ENCODE measurements around the gene EPAS1.

DNA sequence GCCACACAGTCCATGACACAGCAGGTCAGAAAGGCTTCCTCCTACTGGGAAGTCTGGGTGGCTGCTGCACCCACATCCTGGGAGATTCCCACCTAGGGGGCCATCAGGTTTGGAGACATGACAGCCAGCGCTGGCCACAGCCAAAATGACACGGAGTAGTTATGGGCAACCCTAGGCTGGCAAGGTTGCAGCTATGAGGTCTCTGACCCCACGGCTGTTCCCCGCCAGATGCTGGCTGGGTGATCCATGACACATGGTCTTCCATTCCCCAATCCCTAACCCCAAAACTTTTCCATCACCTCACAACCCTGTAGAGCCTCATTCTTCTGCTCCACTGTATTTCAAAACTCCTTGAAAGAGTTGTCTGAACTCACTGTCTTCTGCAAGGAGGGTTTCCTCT is 42.7 kb upstream of the EPAS1 start:
- TF ChIP-seq, protein P1, sequence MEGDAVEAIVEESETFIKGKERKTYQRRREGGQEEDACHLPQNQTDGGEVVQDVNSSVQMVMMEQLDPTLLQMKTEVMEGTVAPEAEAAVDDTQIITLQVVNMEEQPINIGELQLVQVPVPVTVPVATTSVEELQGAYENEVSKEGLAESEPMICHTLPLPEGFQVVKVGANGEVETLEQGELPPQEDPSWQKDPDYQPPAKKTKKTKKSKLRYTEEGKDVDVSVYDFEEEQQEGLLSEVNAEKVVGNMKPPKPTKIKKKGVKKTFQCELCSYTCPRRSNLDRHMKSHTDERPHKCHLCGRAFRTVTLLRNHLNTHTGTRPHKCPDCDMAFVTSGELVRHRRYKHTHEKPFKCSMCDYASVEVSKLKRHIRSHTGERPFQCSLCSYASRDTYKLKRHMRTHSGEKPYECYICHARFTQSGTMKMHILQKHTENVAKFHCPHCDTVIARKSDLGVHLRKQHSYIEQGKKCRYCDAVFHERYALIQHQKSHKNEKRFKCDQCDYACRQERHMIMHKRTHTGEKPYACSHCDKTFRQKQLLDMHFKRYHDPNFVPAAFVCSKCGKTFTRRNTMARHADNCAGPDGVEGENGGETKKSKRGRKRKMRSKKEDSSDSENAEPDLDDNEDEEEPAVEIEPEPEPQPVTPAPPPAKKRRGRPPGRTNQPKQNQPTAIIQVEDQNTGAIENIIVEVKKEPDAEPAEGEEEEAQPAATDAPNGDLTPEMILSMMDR (IDR thresholded peaks at IDR 0.05) = no peak
- TF ChIP-seq POLR2A (IDR thresholded peaks at IDR 0.05) = no peak

Measured in transverse colon (tissue), 3 donors.